PC-3 (cell line): ENCODE results near the gene NOL9.
"Not testable (repeated sequence)": the region's sequence is repeated elsewhere in the genome, so short reads cannot be mapped to it uniquely, and the experiment has no call there.

Experiments
- EZH2 ChIP-seq: fragments of 300-600 bp; sonication (generic); IDR thresholded peaks from one replicate; pipeline ENCODE4 v1.6.1; 2017; ENCODE audit warnings: antibody characterized with exemption, mild to moderate bottlenecking, low read length; ENCODE audit not compliant: unreplicated experiment
- EZH2phosphoT487 ChIP-seq: fragments of 300-600 bp; sonication (generic); IDR thresholded peaks from 2 replicates; pipeline ENCODE4 v1.6.1; 2018; ENCODE audit warnings: mild to moderate bottlenecking, antibody characterized with exemption, low read length, borderline replicate concordance
- TF ChIP-seq, protein P1 (sequence below): fragments of 300-600 bp; sonication (generic); conservative IDR thresholded peaks from 2 replicates; pipeline ENCODE4 v1.5.1; 2017; ENCODE audit warnings: antibody characterized with exemption, low read depth, mild to moderate bottlenecking, low read length

DNA sequence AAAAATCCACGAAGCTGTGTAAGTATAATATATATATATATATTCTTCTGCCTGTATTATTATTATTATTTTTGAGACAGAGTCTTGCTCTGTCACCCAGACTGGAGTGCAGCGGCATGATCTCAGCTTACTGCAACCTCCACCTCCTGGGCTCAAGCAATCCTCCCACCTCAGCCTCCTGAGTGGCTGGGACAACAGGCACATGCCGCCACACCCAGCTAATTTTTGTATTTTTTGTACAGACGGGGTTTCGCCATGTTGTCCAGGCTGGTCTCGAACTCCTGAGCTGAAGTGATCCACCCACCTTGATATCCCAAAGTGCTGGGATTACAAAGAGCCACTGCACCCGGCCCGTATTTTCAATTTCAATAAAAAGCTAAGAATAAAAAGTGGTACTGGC lies 45.7 kb upstream of the NOL9 start:
- TF ChIP-seq, protein P1, sequence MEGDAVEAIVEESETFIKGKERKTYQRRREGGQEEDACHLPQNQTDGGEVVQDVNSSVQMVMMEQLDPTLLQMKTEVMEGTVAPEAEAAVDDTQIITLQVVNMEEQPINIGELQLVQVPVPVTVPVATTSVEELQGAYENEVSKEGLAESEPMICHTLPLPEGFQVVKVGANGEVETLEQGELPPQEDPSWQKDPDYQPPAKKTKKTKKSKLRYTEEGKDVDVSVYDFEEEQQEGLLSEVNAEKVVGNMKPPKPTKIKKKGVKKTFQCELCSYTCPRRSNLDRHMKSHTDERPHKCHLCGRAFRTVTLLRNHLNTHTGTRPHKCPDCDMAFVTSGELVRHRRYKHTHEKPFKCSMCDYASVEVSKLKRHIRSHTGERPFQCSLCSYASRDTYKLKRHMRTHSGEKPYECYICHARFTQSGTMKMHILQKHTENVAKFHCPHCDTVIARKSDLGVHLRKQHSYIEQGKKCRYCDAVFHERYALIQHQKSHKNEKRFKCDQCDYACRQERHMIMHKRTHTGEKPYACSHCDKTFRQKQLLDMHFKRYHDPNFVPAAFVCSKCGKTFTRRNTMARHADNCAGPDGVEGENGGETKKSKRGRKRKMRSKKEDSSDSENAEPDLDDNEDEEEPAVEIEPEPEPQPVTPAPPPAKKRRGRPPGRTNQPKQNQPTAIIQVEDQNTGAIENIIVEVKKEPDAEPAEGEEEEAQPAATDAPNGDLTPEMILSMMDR = not testable (repeated sequence)
- TF ChIP-seq EZH2, EZH2phosphoT487: not testable (repeated sequence)
